Measurements from ENCODE around the gene RAB6A.
A peak's percentile ranks its signal among the peaks of the same experiment; 100 is the strongest.
"Not testable (repeated sequence)": the region's sequence is repeated elsewhere in the genome, so short reads cannot be mapped to it uniquely, and the experiment has no call there.

RAB6A gene

GRCh38 chr11:73795925-73796632 is 35.2 kb upstream of the RAB6A start:
- peaks cover 9% of the 10 kb centered on the region for H3K36me3 ChIP-seq (ENCODE audit: insufficient read depth, insufficient read length, low read length)
- H3K9me3 ChIP-seq (ENCODE audit: insufficient read depth, low read length) = no peaks in the 10 kb centered on the region
- DNase-seq (ENCODE audit: low read depth, low spot score) = no peak
- no peaks in the 10 kb centered on the region for H3K4me1 ChIP-seq (ENCODE audit: insufficient read depth, insufficient read length)
- no peak for TF ChIP-seq YY1 (IDR thresholded peaks at IDR 0.05; ENCODE audit: insufficient read depth, insufficient read length)
- no peak for TF ChIP-seq ZNF274 (IDR thresholded peaks at IDR 0.05; ENCODE audit: low read depth, low read length)
- TF ChIP-seq SUZ12 (IDR thresholded peaks at IDR 0.05; ENCODE audit: extremely low read depth, insufficient read depth, insufficient read length) = no peak
- no peaks in the 10 kb centered on the region for H3K27me3 ChIP-seq (ENCODE audit: insufficient read depth, insufficient read length)
- H3K9ac ChIP-seq (ENCODE audit: insufficient read length, low read depth) = no peak overlapping the region
- H3K4me3 ChIP-seq (ENCODE audit: insufficient read length, low read depth) = no peak overlapping the region

GRCh38 chr11:73792584-73792983 is 31.7 kb upstream of the RAB6A start:
- DNase-seq (ENCODE audit: low read depth, low spot score) = no peak
- Histone ChIP-seq H3K9ac (ENCODE audit: insufficient read length, low read depth) (no peak overlapping the region), H3K4me3 (ENCODE audit: insufficient read length, low read depth) (no peak overlapping the region), H3K36me3 (ENCODE audit: insufficient read depth, insufficient read length, low read length) (peaks cover 9% of the 10 kb centered on the region), H3K9me3 (ENCODE audit: insufficient read depth, low read length) (no peaks in the 10 kb centered on the region), H3K4me1 (ENCODE audit: insufficient read depth, insufficient read length) (no peaks in the 10 kb centered on the region), H3K27me3 (ENCODE audit: insufficient read depth, insufficient read length) (no peaks in the 10 kb centered on the region)
- no peak for TF ChIP-seq SUZ12 (IDR thresholded peaks at IDR 0.05; ENCODE audit: extremely low read depth, insufficient read depth, insufficient read length)
- no peak for TF ChIP-seq YY1 (IDR thresholded peaks at IDR 0.05; ENCODE audit: insufficient read depth, insufficient read length)
- TF ChIP-seq ZNF274 (IDR thresholded peaks at IDR 0.05; ENCODE audit: low read depth, low read length) = no peak

GRCh38 chr11:73789279-73789670 is 28.4 kb upstream of the RAB6A start:
- H3K27me3 ChIP-seq (ENCODE audit: insufficient read depth, insufficient read length) = no peaks in the 10 kb centered on the region
- no peaks in the 10 kb centered on the region for H3K4me1 ChIP-seq (ENCODE audit: insufficient read depth, insufficient read length)
- TF ChIP-seq ZNF274 (IDR thresholded peaks at IDR 0.05; ENCODE audit: low read depth, low read length) = no peak
- no peak for TF ChIP-seq YY1 (IDR thresholded peaks at IDR 0.05; ENCODE audit: insufficient read depth, insufficient read length)
- no peak for TF ChIP-seq SUZ12 (IDR thresholded peaks at IDR 0.05; ENCODE audit: extremely low read depth, insufficient read depth, insufficient read length)
- no peak for DNase-seq (ENCODE audit: low read depth, low spot score)
- H3K36me3 ChIP-seq (ENCODE audit: insufficient read depth, insufficient read length, low read length) = no peaks in the 10 kb centered on the region
- H3K9ac ChIP-seq (ENCODE audit: insufficient read length, low read depth) = no peak overlapping the region
- H3K9me3 ChIP-seq (ENCODE audit: insufficient read depth, low read length) = no peaks in the 10 kb centered on the region
- H3K4me3 ChIP-seq (ENCODE audit: insufficient read length, low read depth) = no peak overlapping the region

GRCh38 chr11:73787643-73788558 is 27.0 kb upstream of the RAB6A start, which contains the start of gene MRPL48:
Gene MRPL48, plus strand, starts transcription at chr11:73787874. Its CDS starts 98 bp downstream, at chr11:73787972.
- DNase-seq (ENCODE audit: low read depth, low spot score) = peak; percentile 69
- H3K4me3 ChIP-seq (ENCODE audit: insufficient read length, low read depth) = peak within 1 kb of the TSS; percentile 74
- no peaks in the 10 kb centered on the region for H3K9me3 ChIP-seq (ENCODE audit: insufficient read depth, low read length)
- H3K4me1 ChIP-seq (ENCODE audit: insufficient read depth, insufficient read length) = no peaks in the 10 kb centered on the region
- peak within 1 kb of the TSS; percentile 70 for H3K9ac ChIP-seq (ENCODE audit: insufficient read length, low read depth)
- no peaks in the 10 kb centered on the region for H3K27me3 ChIP-seq (ENCODE audit: insufficient read depth, insufficient read length)
- peak; percentile 61 for TF ChIP-seq YY1 (IDR thresholded peaks at IDR 0.05; ENCODE audit: insufficient read depth, insufficient read length)
- no peak for TF ChIP-seq SUZ12 (IDR thresholded peaks at IDR 0.05; ENCODE audit: extremely low read depth, insufficient read depth, insufficient read length)
- no peaks in the 10 kb centered on the region for H3K36me3 ChIP-seq (ENCODE audit: insufficient read depth, insufficient read length, low read length)

- DNase-seq (ENCODE audit: low read depth, low spot score) = no peak
- no peaks in the 10 kb centered on the region for H3K36me3 ChIP-seq (ENCODE audit: insufficient read depth, insufficient read length, low read length)
- TF ChIP-seq ZNF274 (IDR thresholded peaks at IDR 0.05; ENCODE audit: low read depth, low read length) (no peak), SUZ12 (IDR thresholded peaks at IDR 0.05; ENCODE audit: extremely low read depth, insufficient read depth, insufficient read length) (no peak), YY1 (IDR thresholded peaks at IDR 0.05; ENCODE audit: insufficient read depth, insufficient read length) (no peak)
- no peaks in the 10 kb centered on the region for H3K27me3 ChIP-seq (ENCODE audit: insufficient read depth, insufficient read length)
- H3K9me3 ChIP-seq (ENCODE audit: insufficient read depth, low read length) = no peaks in the 10 kb centered on the region
- H3K4me1 ChIP-seq (ENCODE audit: insufficient read depth, insufficient read length) = no peaks in the 10 kb centered on the region
- H3K4me3 ChIP-seq (ENCODE audit: insufficient read length, low read depth) = peak overlapping the region; percentile 74
- peak overlapping the region; percentile 70 for H3K9ac ChIP-seq (ENCODE audit: insufficient read length, low read depth)
Measured at GRCh38 chr11:73787051-73787642, 26.3 kb upstream of the RAB6A start.

GRCh38 chr11:73785467-73785866 is 24.6 kb upstream of the RAB6A start:
- DNase-seq (ENCODE audit: low read depth, low spot score); H3K9me3 ChIP-seq (ENCODE audit: insufficient read depth, low read length); H3K4me3 ChIP-seq (ENCODE audit: insufficient read length, low read depth); H3K9ac ChIP-seq (ENCODE audit: insufficient read length, low read depth); H3K4me1 ChIP-seq (ENCODE audit: insufficient read depth, insufficient read length); H3K36me3 ChIP-seq (ENCODE audit: insufficient read depth, insufficient read length, low read length); H3K27me3 ChIP-seq (ENCODE audit: insufficient read depth, insufficient read length): not testable (repeated sequence)

GRCh38 chr11:73784734-73785133 is 23.9 kb upstream of the RAB6A start:
- Histone ChIP-seq H3K36me3 (ENCODE audit: insufficient read depth, insufficient read length, low read length) (no peaks in the 10 kb centered on the region), H3K27me3 (ENCODE audit: insufficient read depth, insufficient read length) (no peaks in the 10 kb centered on the region), H3K9me3 (ENCODE audit: insufficient read depth, low read length) (no peaks in the 10 kb centered on the region), H3K4me3 (ENCODE audit: insufficient read length, low read depth) (no peak overlapping the region), H3K9ac (ENCODE audit: insufficient read length, low read depth) (no peak overlapping the region), H3K4me1 (ENCODE audit: insufficient read depth, insufficient read length) (no peaks in the 10 kb centered on the region)
- TF ChIP-seq YY1 (IDR thresholded peaks at IDR 0.05; ENCODE audit: insufficient read depth, insufficient read length) (no peak), ZNF274 (IDR thresholded peaks at IDR 0.05; ENCODE audit: low read depth, low read length) (no peak)
- no peak for DNase-seq (ENCODE audit: low read depth, low spot score)
